Measurements from ENCODE around the gene SLC13A5.

DNA sequence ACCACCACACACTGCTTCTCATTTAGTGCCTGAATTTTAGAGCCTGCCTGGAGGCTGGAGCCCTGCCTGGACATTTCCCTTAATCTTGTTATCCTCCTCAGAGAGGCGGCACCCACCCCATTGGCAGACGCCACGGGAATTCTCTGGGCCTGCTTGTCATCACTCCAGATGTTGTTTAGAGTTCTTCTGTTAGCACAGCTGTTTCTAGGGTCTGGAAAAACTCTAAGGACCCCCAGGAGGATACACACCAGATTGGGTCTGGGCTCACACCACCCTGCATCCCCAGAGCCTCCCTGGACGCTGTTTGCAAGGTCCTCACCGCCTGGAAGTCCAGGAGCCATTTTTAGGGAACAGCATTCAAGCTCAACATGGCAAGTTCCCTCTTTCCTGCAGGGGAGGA is 42.1 kb upstream of the SLC13A5 start:
- TF ChIP-seq POLR2A (IDR thresholded peaks at IDR 0.05) (no peak), POLR2AphosphoS5 (IDR thresholded peaks at IDR 0.05) (no peak)
